NCI-H2196 treated with DMSO at 0.1 percent for 48 hours (cell line): Measurements from ENCODE around the gene GRAMD1B.

ENCODE experiments used
- DNase-seq: peaks from one replicate; lab custom pipeline; 2025; ENCODE audit not compliant: unreplicated experiment; lab: John Stamatoyannopoulos, UW

Gene GRAMD1B

GRCh38 chr11:123527526-123527925, 97.5 kb downstream of the GRAMD1B start:
- DNase-seq, result no peak

- DNase-seq, result no peak
These were observed 97.9 kb downstream of the GRAMD1B start for GRCh38 chr11:123527947-123528346.

- DNase-seq, result no peak
These were observed 101.3 kb downstream of the GRAMD1B start for GRCh38 chr11:123531325-123531724.

GRCh38 chr11:123532131-123532530, 102.1 kb downstream of the GRAMD1B start:
- no peak for DNase-seq

DNA sequence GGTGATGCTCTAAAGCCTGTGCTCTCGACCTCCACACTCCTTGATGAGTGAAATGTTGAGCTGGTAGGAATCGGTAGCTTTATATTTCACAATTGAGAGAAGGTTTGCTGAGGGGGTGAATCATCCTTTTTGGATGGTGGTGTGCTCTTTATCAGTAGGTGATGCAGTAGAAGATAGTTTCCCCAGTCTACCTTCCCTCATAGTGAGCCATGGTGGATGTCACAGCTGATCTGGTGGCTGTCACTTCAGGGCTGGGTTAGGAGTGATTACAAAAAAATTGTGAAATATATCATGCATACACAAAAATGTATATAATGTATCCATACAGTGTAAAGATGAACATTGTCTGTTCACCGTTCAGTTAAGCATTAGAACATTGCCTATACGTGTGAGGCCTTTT, 105.3 kb downstream of the GRAMD1B start:
- DNase-seq, result no peak

- no peak for DNase-seq
These were observed 106.8 kb downstream of the GRAMD1B start for GRCh38 chr11:123536690-123537437.

DNA sequence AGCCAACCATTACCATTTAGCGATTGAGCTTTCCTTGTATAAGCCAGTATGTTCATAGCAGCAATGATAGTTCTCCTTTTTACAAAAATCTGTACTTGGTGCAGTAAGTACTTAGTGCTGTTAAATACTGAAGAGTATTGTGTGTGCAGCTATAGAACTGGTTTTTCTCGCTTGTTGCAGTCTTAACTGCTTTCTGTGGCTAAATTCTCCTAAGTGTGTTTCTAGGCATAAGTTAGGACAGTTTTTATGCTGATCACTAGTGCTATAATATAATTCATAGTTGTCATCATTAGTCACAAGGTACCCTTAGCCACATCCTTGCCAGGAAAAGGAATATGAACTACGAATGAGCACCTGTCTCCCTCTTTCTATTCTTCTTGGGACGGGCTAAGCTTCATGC, 107.7 kb downstream of the GRAMD1B start:
- DNase-seq, result no peak

- DNase-seq, result no peak
These were observed 113.7 kb downstream of the GRAMD1B start for GRCh38 chr11:123543797-123544196.

GRCh38 chr11:123544631-123545375, 114.7 kb downstream of the GRAMD1B start:
- DNase-seq, result no peak

- DNase-seq, result no peak
These were observed 115.7 kb downstream of the GRAMD1B start for GRCh38 chr11:123545726-123546270.

DNA sequence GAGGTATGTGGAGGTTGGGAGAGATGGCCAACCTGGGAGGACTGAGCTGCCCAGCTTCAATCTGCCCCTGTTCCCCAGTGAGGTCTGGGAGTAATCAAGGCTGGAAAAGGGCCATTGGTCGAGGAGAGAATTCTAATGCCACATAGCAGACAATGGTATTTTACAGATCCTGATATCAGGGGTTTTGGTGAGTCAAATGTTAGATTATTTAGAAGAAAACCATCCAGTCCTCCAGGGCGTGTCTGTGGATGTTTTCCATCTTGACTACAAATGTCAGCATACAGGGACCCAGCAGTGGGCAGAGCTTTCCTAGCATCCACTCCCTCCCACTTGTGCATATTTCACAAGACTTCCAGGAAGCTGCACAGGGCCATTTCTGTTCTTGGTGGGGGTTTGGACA, 116.4 kb downstream of the GRAMD1B start:
- DNase-seq, result no peak

- DNase-seq, result no peak
These were observed 117.1 kb downstream of the GRAMD1B start for GRCh38 chr11:123547180-123547579.

GRCh38 chr11:123548774-123549173, 118.7 kb downstream of the GRAMD1B start:
- DNase-seq, result no peak

GRCh38 chr11:123549926-123550917, 120.2 kb downstream of the GRAMD1B start:
- no peak for DNase-seq

DNA sequence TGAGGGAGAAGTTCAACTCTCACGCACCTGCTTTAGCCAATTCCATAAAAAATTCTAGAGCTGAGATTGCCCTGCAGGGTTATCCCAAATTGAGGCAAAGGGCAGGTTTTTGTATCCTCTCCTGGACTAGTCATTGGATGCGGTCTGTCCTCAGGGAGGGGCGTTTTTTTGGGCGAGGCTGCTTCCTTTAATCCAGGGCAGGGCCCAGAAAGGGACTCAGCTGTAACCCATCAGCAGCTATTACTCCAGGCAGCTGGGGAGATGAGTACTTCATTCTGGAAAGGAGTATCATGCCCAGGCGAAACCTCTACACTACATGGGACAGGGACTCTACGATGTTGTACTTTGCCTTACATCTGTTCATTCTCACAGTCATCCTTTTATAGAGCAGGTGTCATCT, 121.0 kb downstream of the GRAMD1B start:
- no peak for DNase-seq

DNA sequence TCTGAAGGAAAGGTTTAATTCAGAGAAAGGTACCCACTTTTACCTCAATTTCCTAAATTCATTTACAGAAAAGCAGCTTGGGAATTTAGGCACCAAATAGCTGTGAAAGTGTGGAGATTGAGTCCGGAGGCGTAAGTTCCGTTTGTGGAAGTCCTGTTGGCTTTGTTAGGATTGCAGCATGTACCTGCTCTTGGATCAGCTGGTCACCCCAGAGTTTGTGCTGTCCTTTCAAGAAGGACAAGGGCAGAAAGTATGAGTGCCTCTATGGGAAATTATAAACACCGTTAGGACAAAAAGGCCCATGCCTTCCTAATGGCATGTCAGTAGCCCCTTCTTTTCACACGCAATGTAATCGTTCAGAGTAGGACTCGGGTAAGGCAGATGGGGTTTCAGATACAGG, 126.6 kb downstream of the GRAMD1B start:
- no peak for DNase-seq

- no peak for DNase-seq
These were observed 128.7 kb downstream of the GRAMD1B start for GRCh38 chr11:123558536-123559315.

DNA sequence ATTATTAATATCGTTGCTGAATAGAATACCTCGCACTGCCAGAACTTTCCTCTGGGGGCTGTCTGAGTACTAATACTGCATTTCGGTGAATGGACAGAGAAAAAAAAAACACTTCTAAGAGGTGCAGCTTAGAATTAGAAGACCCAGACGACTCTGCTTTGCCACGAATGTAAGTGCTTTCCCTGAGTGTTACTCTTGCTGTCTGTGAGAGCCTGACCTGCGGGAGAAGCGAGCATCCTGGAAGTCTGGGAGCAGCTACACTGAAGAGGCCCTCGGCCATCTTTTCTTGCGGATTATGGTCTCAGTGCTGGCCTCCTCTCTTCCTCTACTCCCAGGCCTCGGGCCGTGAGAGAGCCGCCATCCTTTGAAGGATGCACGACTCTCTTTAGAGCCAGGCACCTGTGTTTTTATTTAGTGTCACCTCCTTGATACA, 129.5 kb downstream of the GRAMD1B start:
- no peak for DNase-seq

DNA sequence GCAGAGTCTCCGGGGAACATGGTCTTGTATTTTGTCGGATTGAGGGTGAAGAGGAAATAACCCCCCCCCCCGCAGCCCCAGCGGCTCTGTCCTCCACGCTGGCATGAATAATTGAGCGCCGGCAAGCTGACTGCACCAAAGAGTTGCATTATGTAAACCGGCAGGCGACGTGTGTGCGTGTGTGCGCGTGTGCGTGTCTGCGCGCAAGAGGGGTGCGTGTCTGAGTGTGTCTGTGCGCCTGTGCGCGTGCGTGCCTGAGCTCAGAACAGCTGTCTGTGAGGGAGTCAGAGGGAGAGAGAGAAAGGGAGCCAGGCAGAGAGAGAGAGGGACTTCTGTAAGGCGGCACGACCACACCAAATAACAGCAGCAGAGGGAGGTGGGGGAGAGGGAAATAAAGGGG, 129.9 kb downstream of the GRAMD1B start:
- DNase-seq, result no peak

- DNase-seq, result no peak
These were observed 131.3 kb downstream of the GRAMD1B start for GRCh38 chr11:123561431-123561800.
